GM19193 (cell line): ENCODE data around the gene LIN52.

ENCODE experiments used
- POLR2A ChIP-seq: IDR thresholded peaks from 4 replicates; pipeline ENCODE4 v1.6.1; 2011; ENCODE audit not compliant: insufficient read depth, insufficient read length; ENCODE audit errors: extremely low read depth

LIN52 gene

DNA sequence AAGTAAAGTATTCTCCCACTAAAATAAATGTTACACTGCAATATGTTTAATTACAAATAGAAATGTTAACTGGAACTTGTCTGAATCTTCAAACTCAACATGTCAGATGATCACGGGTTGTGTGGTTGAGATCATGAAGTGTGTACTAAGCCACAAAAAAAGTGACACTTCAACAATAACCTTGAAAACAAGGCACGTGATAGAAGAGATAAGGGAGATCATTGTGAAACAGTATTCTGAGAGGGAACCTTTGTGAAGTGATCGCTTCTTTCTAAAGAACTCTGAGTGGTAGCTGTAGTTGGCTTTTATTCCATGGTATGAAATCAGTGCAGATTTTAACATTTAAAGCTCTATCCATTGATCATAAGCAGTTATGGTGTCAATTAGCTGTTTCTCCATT, 60.0 kb downstream of the LIN52 start:
- TF ChIP-seq POLR2A, result no peak

GRCh38 chr14:74147571-74147970, 62.8 kb downstream of the LIN52 start:
- no peak for TF ChIP-seq POLR2A

DNA sequence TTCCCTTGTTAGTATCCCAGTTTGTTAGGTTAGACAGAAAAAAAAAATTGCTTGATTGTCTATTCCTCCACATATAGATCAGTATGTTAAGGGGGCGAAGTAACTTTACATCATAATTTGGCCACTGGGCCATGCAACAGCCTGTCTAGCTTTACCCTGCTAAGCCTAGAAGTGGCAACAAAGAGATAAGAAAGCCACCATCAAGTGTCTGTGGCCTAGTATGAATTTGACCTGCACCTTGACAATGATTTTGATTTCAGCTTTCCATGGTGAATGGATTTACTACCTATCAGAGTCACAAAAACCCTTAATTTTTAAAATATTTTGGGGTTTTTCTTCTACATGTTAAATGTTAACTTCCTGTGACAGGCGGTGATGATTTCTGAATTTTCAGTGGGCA, 63.9 kb downstream of the LIN52 start:
- TF ChIP-seq POLR2A, result no peak

DNA sequence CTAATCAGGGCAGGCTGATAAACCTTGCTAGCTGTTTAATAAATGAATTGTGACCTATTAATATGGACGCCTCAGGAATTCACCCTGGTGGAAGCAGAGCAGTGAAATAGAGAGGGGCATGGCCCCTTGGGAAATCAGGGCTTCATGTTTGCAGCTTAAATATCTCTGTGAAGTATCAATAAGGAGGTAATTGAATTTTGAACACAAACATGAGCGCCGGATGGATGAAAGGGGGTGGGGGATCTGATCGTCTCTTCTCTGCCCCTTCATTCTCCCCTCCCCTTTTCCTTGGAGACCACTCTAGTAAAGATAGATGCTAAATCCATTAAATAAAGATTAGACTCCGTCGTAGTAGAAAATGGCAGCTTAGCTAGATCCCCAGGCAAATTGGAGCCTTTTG, 70.5 kb downstream of the LIN52 start:
- no peak for TF ChIP-seq POLR2A

DNA sequence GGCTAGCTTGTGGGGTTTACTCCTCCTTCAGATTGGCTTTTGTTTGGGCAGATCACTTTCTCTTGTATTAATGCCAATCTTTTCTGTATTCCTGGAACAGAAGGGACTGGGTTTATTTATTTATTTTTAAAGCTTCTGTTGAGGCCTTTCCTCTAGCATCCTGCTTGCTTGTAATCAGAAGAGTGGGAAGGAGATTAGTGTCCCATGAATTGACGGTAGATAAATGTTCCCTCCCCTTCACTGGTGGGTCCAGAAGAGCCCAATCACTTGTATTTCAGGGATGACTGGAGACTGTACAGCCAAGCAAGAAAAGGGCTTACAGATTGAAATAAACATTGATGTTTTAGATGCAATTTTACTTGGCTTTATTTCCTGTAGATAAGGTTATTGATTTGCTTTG, 71.0 kb downstream of the LIN52 start:
- TF ChIP-seq POLR2A, result no peak

DNA sequence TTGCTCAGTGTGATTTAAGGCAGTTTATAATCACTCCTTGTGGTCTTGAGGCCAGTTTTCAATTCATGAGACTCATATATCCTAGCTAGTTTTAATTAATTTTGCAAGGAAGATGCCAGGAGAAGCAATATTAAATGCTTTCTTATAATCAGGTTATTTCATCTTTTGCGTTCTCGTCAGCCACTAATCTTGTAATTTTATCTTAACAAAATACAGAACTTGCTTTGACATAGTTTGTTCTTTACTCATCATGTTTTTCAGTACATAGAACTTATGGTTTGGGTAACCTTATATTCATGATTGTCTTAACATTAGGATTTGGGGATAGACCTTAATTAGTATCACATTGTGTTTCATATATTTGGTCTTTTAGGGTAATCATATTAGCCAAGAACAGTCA, 76.0 kb downstream of the LIN52 start:
- TF ChIP-seq POLR2A, result no peak

- TF ChIP-seq POLR2A, result no peak
These were observed 76.9 kb downstream of the LIN52 start for GRCh38 chr14:74161526-74162158.

DNA sequence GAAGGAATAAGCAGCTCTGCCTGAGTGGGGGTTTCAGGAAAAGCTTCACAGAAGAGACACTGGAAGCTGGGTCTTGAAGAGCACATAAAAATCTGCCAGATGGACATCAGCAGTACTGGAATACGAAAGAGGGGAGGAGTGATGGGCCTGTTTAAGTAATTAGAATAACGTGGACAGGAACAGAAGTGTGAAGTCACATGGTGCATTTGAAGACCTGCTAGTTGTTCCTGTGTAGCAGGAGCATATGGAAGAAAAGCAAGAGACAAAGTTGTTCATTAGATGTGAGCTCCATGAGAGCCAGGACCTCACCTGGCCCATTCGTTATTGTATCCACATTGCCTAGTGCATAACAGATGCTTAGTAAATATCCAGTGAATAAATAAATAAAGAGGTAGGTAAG, 85.2 kb downstream of the LIN52 start:
- no peak for TF ChIP-seq POLR2A

DNA sequence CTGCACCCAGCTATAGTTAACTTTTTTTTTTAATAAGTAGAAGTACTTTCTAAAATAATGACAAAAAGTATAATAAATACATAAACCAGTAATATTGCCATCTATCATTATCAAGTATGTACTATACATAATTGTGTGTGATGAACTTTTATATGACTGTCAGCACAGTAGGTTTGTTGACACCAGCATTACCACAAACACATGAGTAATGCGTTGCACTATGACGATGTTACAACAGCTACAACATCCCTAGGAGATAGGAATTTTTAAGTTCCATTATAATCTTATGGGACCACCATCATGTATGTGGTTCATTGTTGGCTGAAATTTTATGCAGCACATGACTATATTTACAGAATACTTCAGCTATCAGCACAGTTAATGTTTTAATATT, 91.6 kb downstream of the LIN52 start:
- TF ChIP-seq POLR2A, result no peak

- no peak for TF ChIP-seq POLR2A
These were observed 95.1 kb downstream of the LIN52 start for GRCh38 chr14:74179856-74180255.

DNA sequence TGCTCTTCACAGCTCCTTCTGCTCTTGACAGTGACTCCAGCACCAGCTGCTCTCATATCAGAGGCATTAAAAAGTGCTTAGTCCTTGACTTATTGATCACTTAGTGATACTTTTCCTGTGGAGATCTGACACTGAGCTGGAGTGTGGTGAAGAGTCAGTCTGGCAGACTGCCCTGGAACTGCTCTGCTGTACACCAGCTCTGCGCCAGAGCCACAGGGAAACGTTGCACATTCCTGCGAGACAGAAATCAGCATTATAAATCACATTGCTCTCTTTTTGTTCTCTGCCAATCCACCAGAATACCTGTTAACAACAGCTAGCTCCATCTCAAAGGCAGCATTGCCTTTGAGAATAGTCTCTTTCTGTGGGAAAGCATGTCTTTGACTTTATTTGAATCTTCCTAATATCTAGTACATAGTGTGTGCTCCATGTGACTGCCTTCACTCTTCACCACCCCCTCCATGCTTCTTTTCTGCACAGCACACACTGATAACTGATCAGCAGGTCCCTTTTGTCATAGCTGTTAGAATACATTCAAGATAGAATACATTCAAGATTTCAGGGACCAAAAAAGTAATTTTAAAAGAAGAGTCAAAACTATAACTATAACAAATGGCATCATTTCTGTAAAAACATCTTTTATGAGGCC, 106.3 kb downstream of the LIN52 start:
- no peak for TF ChIP-seq POLR2A

GRCh38 chr14:74194506-74195274, 109.9 kb downstream of the LIN52 start:
- TF ChIP-seq POLR2A, result no peak

- TF ChIP-seq POLR2A, result no peak
These were observed 110.9 kb downstream of the LIN52 start for GRCh38 chr14:74195623-74196022.

DNA sequence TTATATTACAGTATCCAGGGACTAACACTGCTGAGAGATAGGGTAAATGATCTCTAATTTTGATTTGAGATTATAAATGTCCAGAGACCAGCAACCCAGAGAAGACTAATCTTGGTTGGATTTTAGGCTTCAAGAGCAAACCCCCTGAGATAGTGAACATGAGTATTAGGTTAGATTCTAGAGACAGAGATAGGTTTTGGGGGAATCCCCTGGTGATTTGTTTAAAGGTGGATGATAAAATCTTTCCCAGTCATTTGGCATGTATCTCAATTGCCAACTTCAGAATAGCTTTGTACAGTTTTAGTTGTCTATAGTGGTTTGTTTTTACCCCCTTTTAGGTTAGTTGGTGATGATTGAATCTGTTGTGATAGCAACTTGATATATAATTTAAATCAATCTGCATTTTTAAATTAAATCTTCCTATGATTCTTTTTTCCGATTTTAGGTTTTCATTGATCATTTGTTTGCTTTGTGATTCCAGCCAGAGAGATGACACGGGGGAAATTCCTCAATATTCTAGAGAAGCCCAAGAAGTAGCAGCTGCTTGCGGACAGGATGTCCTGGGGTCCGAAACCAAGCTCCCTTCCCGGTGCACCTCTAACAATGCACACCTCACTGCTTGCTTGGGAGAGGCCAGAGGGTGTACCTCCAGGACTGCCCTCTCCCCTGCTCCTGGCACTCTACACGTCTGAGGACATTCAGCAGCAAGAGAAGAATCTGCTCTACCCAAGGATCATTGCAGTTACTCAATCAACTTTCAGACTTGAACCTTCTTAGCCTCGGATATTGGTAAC, 113.9 kb downstream of the LIN52 start:
- no peak for TF ChIP-seq POLR2A

- no peak for TF ChIP-seq POLR2A
These were observed 117.4 kb downstream of the LIN52 start for GRCh38 chr14:74202113-74202512.
